Measurements from ENCODE around the gene CRHR2.

The CRHR2 gene

GRCh38 chr7:30665449-30665848 is 16.8 kb downstream of the CRHR2 start:
- no peak overlapping the region for H3K27ac ChIP-seq
- no peak for TF ChIP-seq CTCF (conservative IDR thresholded peaks at IDR 0.05)

- H3K27ac ChIP-seq, result no peak overlapping the region
- no peak for TF ChIP-seq CTCF (conservative IDR thresholded peaks at IDR 0.05)
Measured at GRCh38 chr7:30665043-30665442, 17.2 kb downstream of the CRHR2 start.

GRCh38 chr7:30664184-30664885 is 17.9 kb downstream of the CRHR2 start:
- no peak for TF ChIP-seq CTCF (conservative IDR thresholded peaks at IDR 0.05)
- no peak overlapping the region for H3K27ac ChIP-seq

- TF ChIP-seq CTCF (conservative IDR thresholded peaks at IDR 0.05), result no peak
- no peak overlapping the region for H3K27ac ChIP-seq
Measured at GRCh38 chr7:30663414-30663813, 18.8 kb downstream of the CRHR2 start.

- no peak for TF ChIP-seq CTCF (conservative IDR thresholded peaks at IDR 0.05)
- H3K27ac ChIP-seq, result no peak overlapping the region
Measured at GRCh38 chr7:30662431-30662939, 19.8 kb downstream of the CRHR2 start.

- H3K27ac ChIP-seq, result no peak overlapping the region
- no peak for TF ChIP-seq CTCF (conservative IDR thresholded peaks at IDR 0.05)
Measured at GRCh38 chr7:30661926-30662325, 20.3 kb downstream of the CRHR2 start.

- no peak for TF ChIP-seq CTCF (conservative IDR thresholded peaks at IDR 0.05)
- no peak overlapping the region for H3K27ac ChIP-seq
Measured at GRCh38 chr7:30660331-30661255, 21.7 kb downstream of the CRHR2 start.
